Loucy (cell line): ENCODE data around the gene PRKCE.

Experiments used
- EZH2phosphoT487 ChIP-seq: fragments of 200-600 bp; IDR thresholded peaks from 2 replicates; pipeline ENCODE4 v1.6.1; 2018; ENCODE audit warnings: antibody characterized with exemption, mild to moderate bottlenecking, moderate library complexity, borderline replicate concordance
- TF ChIP-seq, protein P1 (sequence below): fragments of 200-600 bp; sonication (generic); conservative IDR thresholded peaks from 2 replicates; pipeline ENCODE4 v1.5.1; 2014; ENCODE audit warnings: mild to moderate bottlenecking, antibody characterized with exemption, low read length

GRCh38 chr2:45890819-45891218, 239.3 kb downstream of the PRKCE start:
- TF ChIP-seq, protein P1, sequence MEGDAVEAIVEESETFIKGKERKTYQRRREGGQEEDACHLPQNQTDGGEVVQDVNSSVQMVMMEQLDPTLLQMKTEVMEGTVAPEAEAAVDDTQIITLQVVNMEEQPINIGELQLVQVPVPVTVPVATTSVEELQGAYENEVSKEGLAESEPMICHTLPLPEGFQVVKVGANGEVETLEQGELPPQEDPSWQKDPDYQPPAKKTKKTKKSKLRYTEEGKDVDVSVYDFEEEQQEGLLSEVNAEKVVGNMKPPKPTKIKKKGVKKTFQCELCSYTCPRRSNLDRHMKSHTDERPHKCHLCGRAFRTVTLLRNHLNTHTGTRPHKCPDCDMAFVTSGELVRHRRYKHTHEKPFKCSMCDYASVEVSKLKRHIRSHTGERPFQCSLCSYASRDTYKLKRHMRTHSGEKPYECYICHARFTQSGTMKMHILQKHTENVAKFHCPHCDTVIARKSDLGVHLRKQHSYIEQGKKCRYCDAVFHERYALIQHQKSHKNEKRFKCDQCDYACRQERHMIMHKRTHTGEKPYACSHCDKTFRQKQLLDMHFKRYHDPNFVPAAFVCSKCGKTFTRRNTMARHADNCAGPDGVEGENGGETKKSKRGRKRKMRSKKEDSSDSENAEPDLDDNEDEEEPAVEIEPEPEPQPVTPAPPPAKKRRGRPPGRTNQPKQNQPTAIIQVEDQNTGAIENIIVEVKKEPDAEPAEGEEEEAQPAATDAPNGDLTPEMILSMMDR: no peak
- TF ChIP-seq EZH2phosphoT487: no peak
